ENCODE measurements around the gene HYOU1.
A peak's percentile ranks its signal among the peaks of the same experiment; 100 is the strongest.

The HYOU1 gene

DNA sequence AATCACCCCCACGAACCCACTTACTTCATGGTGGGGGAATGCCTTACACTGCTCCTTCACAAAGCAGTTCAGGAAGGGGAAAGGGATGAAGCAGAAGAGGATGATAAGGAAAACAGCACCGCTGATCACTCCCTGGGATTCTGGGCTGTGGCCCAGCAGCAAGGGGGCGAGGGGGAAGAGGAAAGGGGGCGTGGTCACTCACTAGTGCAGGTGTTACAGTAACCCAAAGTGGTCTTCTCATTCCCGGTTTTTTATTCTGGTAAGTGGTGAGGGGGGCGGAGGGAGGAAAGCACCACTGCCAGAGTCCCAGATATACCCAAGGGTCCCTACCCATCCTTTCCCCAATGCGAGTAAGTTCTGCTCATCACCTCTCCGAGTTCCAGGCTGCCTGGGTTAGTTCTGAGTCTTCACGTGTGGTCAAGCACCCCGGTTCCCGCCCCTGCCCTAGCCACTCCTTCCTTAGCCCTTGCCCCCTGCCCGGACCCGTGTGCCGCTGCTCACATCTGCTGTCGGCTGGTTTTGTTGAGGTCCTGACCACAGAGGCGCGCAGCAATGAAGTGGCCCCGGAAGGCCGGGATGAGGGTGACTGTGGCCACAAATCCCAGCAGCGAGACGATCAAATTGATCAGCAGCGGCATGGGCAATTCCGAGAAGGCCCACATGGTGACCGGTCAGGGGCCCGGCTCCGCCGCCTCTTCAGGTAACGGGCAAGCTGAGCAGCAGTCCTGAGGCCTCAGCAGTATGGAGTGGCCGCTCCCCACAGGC is 44.2 kb upstream of the HYOU1 start:
- TF ChIP-seq FOXP2 (optimal IDR thresholded peaks at IDR 0.05; ENCODE audit: borderline replicate concordance, extremely low read depth, extremely low read length, insufficient read depth): no peak
- TF ChIP-seq, protein P1, sequence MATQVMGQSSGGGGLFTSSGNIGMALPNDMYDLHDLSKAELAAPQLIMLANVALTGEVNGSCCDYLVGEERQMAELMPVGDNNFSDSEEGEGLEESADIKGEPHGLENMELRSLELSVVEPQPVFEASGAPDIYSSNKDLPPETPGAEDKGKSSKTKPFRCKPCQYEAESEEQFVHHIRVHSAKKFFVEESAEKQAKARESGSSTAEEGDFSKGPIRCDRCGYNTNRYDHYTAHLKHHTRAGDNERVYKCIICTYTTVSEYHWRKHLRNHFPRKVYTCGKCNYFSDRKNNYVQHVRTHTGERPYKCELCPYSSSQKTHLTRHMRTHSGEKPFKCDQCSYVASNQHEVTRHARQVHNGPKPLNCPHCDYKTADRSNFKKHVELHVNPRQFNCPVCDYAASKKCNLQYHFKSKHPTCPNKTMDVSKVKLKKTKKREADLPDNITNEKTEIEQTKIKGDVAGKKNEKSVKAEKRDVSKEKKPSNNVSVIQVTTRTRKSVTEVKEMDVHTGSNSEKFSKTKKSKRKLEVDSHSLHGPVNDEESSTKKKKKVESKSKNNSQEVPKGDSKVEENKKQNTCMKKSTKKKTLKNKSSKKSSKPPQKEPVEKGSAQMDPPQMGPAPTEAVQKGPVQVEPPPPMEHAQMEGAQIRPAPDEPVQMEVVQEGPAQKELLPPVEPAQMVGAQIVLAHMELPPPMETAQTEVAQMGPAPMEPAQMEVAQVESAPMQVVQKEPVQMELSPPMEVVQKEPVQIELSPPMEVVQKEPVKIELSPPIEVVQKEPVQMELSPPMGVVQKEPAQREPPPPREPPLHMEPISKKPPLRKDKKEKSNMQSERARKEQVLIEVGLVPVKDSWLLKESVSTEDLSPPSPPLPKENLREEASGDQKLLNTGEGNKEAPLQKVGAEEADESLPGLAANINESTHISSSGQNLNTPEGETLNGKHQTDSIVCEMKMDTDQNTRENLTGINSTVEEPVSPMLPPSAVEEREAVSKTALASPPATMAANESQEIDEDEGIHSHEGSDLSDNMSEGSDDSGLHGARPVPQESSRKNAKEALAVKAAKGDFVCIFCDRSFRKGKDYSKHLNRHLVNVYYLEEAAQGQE (IDR thresholded peaks at IDR 0.05; ENCODE audit: insufficient read depth in 1 of 2, low read depth in 2 of 2, low read length in 2 of 2): no peak
- TF ChIP-seq POLR2AphosphoS5 (IDR thresholded peaks at IDR 0.05; ENCODE audit: low read depth, low read length): no peak
- peak; percentile 90; the same call in 1 of the 2 replicates for TF ChIP-seq SIN3A (IDR thresholded peaks at IDR 0.05; ENCODE audit: borderline replicate concordance, insufficient read depth, low read length)

DNA sequence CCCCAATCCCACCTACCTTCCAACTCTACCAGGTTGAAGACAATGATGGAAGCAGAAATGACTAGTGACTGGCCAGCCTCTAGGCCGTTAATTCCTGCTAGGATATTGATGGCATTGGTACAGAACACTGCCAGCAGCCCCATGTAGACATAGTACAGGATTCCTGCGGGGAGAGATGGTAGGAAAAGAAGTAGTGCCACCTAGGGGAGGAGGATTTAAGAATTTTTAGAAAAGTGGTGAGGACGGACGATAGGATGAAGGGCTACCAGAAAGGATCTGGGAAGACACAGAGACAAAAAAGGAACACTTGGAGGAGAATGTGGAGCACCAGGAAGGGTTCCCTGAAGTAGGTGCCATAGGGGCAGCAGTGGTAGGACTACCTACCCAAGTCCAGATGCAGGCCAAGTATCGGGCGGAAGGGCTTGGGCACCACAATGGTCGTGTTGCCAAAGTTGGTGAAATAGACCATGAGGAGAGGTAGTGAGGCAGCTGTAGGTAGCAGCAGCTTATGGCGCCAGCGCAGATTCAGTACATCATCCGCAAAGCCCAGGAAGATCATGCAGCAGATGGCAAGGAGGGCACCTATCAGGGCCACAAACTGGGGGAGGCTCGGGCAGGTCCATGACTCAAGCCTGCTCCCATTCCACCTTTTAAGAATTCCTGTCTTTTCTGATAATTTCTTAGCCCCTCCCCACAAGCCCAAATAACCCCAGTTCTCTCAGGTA is 43.4 kb upstream of the HYOU1 start:
- TF ChIP-seq, protein P1 (IDR thresholded peaks at IDR 0.05; ENCODE audit: insufficient read depth in 1 of 2, low read depth in 2 of 2, low read length in 2 of 2): no peak
- no peak for TF ChIP-seq POLR2AphosphoS5 (IDR thresholded peaks at IDR 0.05; ENCODE audit: low read depth, low read length)
- TF ChIP-seq FOXP2 (optimal IDR thresholded peaks at IDR 0.05; ENCODE audit: borderline replicate concordance, extremely low read depth, extremely low read length, insufficient read depth): no peak
- no peak for TF ChIP-seq TAF1 (IDR thresholded peaks at IDR 0.05; ENCODE audit: borderline replicate concordance, insufficient read depth, low read length)
- TF ChIP-seq SIN3A (IDR thresholded peaks at IDR 0.05; ENCODE audit: borderline replicate concordance, insufficient read depth, low read length): no peak

DNA sequence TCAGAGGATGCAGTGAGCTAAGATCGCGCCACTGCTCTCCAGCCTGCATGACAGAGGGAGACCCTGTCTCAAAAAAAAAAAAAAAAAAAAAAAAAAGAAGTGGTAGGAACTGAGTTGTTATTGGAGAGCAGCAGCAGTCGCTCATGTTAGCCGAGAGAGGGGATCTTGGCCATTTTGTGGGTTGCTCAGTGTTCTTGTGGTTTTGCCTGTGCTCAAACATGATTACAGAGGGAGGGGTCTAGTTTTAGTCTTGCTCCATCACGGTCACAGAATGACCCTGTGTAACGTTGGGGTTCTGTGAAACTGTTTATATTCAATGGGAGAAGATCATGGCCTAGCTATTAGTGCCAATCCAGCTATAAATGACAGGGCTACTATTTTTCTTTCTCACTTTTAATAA is 42.7 kb upstream of the HYOU1 start:
- TF ChIP-seq, protein P1 (IDR thresholded peaks at IDR 0.05; ENCODE audit: insufficient read depth in 1 of 2, low read depth in 2 of 2, low read length in 2 of 2): no peak
- no peak for TF ChIP-seq TAF1 (IDR thresholded peaks at IDR 0.05; ENCODE audit: borderline replicate concordance, insufficient read depth, low read length)
- TF ChIP-seq FOXP2 (optimal IDR thresholded peaks at IDR 0.05; ENCODE audit: borderline replicate concordance, extremely low read depth, extremely low read length, insufficient read depth): no peak
- no peak for TF ChIP-seq POLR2AphosphoS5 (IDR thresholded peaks at IDR 0.05; ENCODE audit: low read depth, low read length)

DNA sequence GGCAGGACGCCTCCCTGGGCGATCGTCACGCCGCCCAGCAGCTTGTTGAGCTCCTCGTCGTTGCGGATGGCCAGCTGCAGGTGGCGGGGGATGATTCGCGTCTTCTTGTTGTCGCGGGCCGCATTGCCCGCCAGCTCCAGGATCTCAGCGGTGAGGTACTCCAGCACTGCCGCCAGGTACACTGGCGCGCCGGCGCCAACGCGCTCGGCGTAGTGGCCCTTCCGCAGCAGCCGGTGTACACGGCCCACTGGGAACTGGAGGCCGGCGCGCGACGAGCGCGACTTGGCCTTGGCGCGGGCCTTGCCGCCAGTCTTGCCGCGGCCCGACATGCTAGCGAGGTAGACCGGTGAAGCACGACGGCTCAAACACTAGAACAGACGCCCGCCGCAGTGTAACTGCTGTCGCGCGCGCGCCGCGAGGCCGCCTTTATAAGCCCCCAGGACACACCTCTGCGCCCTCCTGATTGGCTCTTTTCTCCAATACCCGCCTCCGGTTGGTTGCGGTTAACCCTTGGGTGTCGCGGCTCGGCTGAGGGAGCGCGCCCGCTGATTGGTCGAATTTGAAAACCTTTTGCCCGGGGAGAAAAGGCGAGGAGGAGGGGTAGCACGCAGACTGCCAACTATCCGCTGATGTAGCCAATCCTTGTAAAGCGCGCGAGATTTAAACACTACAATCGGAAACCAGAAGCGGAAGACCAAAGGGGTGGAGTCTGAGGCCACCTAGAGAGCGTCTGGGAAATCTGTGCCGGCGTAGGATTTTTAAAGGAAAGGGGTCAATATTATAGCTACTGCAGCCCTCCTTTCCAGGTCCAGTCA is 38.3 kb upstream of the HYOU1 start:
- TF ChIP-seq TAF1 (IDR thresholded peaks at IDR 0.05; ENCODE audit: borderline replicate concordance, insufficient read depth, low read length): peak; percentile 100
- TF ChIP-seq FOXP2 (optimal IDR thresholded peaks at IDR 0.05; ENCODE audit: borderline replicate concordance, extremely low read depth, extremely low read length, insufficient read depth): peak; percentile 57
- peak; percentile 97; the same call in 1 of the 2 replicates for TF ChIP-seq SIN3A (IDR thresholded peaks at IDR 0.05; ENCODE audit: borderline replicate concordance, insufficient read depth, low read length)
- TF ChIP-seq, protein P1 (IDR thresholded peaks at IDR 0.05; ENCODE audit: insufficient read depth in 1 of 2, low read depth in 2 of 2, low read length in 2 of 2): peak; percentile 52 to 78; a peak in 3 of 4 replicates
- peak; percentile 100 for TF ChIP-seq POLR2AphosphoS5 (IDR thresholded peaks at IDR 0.05; ENCODE audit: low read depth, low read length)

Measured in PFSK-1 (cell line).